GM19463 (cell line): ENCODE results near the gene AMBRA1.
"Not testable (repeated sequence)": the region's sequence is repeated elsewhere in the genome, so short reads cannot be mapped to it uniquely, and the experiment has no call there.

Experiments
- ATAC-seq: cut with Tn5 transposase; IDR thresholded peaks from one replicate; pipeline ENCODE4 v1.9.1; 2021; ENCODE audit warnings: mild to moderate bottlenecking, moderate library complexity; ENCODE audit not compliant: unreplicated experiment

AMBRA1 gene

DNA sequence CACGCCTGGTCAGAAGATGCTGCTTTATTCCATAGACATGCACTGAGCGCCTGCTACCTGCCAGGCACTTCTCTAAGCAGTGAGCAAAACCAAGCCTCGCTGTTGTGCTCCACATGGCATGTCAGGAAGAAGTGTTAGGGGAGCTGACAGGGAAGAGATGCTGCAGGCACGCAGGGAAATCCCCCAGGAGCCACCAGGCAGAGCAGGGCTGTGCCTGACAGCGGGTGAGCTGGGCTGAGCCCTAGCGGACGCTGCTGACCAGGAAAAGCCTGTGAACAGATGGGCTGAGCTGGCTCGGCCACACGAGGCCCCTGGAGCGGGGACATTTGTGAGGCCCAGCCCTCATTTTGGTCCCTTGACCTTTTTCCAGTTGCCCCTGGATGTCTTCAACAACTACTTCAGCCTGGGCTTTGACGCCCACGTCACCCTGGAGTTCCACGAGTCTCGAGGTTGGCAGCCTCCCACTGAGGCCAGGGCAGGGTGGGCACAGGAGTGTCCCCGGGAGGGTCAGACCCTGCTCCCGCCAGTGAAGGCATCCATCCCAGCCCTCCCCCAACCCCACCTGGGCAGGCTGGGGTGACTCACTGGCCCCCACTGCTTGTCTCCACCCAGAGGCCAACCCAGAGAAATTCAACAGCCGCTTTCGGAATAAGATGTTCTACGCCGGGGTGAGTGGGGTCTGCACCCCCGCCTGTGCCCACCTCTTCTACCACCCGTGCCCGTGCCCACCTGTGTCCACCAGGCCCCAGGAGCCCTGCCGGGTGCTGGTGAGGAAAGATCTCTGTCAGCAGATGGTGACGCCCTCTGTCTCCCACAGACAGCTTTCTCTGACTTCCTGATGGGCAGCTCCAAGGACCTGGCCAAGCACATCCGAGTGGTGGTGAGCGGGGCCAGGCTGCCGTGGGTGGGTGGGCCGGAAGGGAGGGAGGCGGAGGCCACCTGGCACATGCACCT lies 219.8 kb downstream of the AMBRA1 start:
- ATAC-seq, result no peak

DNA sequence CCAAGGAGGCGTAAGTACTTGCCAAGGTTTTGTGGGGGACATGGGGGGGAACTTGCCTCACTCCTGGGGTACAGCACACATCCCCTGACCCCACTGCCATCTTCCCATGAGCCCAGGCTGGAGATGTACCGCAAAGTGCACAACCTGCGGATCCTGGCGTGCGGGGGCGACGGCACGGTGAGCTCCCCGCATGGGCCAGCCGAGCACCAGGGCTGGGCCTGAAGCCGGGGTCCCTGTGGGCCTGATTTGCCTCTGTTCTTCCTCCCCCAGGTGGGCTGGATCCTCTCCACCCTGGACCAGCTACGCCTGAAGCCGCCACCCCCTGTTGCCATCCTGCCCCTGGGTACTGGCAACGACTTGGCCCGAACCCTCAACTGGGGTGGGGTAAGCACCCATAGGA lies 221.3 kb downstream of the AMBRA1 start:
- ATAC-seq, result not testable (repeated sequence)

DNA sequence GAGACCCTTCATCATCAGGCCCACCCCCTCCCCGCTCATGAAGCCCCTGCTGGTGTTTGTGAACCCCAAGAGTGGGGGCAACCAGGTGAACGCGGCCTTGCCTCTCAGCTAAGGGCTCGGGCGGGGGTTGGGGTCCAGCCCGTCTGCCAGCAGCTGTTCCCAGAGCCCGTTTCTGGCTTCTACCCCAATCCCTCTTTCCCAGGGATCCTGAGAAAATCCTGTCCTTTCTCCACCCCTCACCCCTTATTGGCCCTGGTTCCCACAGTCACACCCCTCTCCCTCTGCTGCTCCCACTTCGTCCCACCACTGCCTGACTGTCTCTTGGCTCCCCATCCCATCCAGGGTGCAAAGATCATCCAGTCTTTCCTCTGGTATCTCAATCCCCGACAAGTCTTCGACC lies 221.7 kb downstream of the AMBRA1 start:
- ATAC-seq, result no peak

DNA sequence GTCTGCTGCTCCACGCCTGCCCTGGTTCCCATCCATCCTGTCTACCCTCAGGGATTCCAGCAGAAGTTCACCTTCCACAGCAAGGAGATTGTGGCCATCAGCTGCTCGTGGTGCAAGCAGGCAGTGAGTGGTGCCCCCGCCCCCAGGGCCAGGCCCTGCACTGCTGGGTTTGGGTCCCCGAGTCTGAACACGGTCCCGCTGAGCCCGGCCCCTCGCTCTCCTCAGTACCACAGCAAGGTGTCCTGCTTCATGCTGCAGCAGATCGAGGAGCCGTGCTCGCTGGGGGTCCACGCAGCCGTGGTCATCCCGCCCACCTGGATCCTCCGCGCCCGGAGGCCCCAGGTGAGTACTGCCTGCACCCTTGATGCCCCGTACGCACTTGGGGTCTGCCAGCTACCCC lies 222.6 kb downstream of the AMBRA1 start:
- ATAC-seq, result not testable (repeated sequence)

DNA sequence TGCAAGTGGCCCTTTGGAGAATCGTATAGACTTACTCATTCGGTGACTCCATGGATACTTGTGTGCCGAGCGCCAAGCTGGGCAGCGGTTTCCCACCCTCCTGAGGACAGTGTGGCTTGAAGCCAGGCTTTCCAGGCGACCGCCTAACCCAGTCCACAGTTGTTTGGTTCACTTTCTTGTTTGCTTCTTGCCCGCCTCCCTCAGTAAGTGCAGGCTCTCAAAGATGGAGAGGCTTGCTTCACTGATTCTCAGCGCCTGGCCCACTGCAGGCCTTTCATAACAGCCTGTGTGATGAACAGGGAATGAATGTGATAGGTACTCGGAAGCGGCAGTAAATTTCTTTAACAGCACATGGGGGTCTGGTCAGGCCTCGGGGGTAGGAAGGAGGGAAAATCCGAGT lies 223.6 kb downstream of the AMBRA1 start:
- ATAC-seq, result no peak

DNA sequence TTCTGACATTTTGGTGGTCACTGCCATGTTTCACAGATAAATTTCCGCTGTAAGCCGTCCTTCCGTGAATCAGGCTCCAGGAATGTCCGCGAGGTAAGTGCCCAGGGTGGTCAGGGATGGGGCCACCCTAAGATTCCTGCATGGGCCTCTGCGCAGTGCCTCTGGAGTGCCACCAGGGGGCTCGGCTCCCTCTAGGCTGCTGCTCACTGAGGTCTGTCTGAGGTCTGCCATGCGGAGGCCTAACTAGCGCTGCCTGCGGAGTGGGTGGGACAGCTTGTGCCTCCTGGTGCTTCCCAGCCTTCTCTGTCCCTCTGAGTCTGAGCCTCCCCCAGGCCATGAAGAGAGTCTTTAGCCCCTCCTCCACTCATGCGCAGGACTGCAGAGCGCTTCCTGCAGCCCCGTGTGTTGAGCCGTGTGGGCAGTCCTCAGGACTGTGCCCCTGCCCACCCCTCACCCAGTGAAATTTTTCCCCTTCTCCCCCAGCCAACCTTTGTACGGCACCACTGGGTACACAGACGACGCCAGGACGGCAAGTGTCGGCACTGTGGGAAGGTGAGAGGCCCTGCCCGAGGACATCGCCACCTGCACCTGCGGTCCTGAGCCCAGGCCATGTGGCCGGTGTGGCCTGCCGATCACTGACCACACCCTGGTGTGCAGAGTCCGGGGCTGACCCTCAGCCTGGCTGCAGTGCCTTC lies 224.2 kb downstream of the AMBRA1 start:
- peak; percentile 58 for ATAC-seq

DNA sequence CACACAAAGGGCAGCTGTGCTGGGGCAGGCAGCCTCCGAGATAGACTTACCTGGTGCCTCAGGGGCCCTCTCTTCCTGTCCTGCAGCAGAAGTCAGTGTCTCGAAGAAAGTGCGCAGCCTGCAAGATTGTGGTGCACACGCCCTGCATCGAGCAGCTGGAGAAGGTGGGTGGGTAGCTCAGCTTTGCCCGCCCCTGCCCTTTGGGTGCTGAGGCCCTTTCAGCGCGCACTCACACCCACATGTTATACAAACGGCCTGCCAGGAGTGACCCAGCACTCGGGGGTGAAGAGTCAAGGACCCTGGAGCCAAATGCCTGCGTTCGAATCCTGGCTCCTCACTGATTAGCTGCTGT lies 225.9 kb downstream of the AMBRA1 start:
- no peak for ATAC-seq

DNA sequence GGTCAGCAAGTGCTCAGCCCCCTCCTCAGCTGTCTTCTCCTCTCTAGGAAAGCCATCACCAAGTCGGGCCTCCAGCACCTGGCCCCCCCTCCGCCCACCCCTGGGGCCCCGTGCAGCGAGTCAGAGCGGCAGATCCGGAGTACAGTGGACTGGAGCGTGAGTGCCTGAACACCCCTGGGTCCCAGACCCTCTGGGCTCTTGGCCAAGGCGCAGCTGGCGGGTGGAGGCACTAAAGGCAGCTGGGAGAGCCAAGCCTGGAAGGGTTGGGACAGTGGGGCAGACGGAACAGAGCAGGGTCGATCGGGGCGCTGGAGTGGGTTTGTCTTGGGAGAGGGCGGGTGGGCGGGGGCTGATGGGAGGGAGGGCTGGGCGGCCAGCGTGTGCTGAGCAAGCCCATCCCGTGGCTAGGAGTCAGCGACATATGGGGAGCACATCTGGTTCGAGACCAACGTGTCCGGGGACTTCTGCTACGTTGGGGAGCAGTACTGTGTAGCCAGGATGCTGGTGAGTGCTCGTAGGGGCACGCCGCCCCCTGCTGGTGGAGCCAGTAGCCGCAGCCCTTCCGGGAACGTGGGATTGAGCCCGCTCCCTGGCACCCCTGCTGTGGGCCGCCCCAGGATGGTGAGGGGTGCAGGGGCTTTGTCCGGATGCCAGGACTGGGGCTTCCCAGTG lies 226.4 kb downstream of the AMBRA1 start:
- ATAC-seq, result peak; percentile 79

DNA sequence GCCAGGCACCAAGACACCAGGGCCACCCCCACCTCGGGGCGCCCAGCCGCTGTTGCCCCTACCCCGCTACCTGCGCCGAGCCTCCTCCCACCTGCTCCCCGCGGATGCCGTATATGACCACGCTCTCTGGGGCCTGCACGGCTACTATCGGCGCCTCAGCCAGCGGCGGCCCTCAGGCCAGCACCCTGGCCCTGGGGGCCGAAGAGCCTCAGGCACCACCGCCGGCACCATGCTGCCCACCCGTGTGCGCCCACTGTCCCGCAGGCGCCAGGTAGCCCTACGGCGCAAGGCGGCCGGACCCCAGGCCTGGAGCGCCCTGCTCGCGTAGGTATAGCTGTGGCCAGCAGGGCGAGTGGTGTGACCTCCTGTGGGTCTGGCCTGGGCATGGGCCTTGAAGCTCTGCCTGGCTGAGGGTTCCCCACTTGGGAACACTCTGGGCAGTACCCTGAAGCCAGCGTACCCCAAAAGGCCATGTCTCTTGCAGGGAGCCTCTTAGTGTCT lies 227.1 kb downstream of the AMBRA1 start:
- ATAC-seq, result no peak

DNA sequence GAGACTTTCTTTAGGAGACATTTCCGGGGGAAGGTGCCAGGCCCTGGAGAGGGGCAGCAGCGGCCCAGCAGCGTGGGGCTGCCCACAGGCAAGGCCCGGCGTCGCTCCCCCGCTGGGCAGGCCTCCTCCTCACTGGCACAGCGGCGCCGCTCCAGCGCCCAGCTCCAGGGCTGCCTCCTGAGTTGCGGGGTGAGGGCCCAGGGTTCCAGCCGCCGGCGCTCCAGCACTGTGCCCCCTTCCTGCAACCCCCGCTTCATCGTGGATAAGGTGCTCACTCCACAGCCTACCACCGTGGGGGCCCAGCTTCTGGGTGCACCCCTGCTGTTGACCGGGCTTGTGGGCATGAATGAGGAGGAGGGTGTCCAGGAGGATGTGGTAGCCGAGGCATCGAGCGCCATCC lies 227.6 kb downstream of the AMBRA1 start:
- no peak for ATAC-seq

DNA sequence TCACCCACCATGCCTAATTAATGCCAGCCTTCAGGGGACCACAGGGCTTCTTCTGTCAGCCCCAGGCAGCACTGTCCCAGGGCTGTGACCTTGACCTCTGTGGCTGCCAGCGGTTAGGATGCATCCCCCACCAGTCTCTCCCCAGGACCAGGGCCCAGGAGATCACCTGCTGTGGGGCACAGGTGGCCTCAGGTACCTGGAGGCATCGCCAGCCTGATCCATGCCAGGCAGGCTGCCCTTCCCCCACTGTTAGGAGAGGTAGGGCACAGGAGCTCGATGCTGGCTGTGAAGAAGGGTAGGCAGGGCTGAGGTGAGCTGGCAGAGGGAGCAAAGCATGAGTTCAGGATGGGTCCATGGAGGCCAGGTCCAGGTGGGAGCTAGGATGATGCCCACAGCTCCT lies 229.0 kb downstream of the AMBRA1 start:
- no peak for ATAC-seq

DNA sequence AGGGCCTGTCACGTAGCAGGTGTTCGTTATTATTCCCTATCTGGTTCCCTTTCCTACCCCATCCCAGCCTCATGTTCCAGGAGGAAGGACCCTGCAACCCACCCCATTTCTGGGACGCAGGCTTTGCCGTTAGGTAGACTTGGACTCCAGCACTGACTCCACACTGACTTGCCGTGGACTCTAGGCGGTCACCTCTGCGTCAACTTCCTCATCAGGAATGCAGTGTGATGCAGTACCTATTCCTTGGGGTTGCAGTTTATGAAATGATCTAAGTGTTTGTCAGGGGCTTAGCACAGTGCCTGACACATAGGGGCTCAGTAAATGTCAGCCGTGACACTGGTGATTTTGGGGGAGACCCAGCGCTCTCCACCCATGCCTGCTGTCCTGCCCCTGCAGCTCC lies 229.8 kb downstream of the AMBRA1 start:
- no peak for ATAC-seq

DNA sequence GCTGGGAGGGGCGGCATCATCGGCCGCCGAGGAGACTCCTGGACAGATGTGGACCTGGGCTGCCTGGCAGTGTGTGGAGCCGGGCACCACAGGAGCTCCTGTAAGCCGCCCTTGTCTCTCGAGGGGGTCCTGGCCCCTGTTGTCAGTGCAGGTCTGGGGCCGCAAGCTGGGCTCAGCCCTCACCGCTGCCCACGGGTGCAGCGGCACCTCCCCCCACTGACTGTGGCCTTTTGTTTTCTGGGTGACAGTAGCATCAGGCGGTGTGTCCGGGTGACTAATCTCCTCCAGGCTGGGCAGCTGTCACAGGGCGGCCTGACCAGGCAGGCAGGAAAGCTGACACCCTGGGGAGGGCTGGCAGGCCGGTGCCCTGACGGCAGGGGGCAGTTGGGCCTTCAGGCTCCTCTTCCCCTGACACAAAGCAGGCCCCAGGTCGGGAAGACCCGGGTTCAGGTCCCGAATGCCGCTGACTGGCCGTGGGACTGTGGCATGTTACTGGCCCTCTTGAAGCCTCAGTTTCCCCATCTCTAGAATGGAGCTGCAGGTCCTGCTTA lies 230.3 kb downstream of the AMBRA1 start:
- no peak for ATAC-seq

DNA sequence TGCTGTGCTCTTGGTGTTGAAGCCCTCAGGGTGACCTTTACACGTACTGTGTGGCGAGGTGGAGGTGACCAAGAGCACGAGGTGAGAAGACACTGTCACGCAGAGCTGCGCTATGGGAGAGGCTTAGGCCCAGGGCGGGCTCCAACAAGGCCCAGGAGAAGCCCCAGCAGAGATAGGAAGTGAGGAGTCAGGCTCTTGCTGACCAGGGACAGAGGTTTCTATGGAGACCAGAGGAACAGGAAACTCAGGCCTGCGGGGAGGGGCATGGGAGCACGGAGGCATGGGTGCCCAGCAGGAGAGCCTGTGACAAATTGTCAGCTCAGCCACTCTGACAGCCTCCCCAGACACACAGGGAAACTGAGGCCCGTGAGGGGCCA lies 230.8 kb downstream of the AMBRA1 start:
- ATAC-seq, result no peak

DNA sequence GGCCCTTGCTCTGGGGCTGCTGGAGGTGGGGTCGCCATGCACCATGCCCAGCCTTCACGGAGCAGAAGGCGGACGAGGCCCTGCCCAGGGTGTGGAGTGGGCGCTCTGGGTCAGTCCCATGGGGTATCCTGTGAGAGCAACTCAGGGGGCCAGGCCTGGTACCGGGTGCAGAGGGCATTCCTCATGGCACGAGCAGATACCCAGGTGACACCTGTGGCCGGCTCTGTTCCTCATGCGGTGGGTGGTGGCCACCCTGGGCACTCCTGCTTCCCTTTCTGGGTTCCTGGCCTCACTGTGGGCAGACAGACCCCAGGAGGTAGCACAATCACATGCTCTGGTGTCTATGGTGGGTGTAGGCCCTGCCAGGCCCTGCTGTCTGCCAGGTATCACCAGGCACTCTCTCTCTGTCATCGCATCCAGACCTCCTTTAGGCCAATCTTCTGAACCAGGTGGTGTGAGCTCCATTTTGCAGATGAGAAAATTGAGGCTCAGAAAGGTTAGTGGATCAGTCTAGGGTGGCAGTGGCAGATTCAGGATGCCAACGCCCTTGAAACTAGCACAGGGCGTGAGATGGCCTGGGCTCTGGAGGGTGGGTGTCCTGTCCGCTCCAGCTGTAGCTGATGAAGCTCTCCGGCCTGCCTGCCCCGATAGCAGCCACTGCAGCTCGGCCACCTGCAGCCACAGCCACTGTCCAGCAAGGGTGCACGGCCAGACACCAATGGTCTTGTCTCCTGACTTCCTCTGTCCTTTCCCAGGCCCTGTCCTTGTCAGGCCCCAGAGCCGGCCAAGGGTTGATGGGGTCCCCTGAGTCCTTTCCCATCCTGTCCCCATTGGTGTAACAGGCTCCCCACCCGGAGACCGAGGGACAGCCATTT lies 231.4 kb downstream of the AMBRA1 start:
- ATAC-seq, result no peak

DNA sequence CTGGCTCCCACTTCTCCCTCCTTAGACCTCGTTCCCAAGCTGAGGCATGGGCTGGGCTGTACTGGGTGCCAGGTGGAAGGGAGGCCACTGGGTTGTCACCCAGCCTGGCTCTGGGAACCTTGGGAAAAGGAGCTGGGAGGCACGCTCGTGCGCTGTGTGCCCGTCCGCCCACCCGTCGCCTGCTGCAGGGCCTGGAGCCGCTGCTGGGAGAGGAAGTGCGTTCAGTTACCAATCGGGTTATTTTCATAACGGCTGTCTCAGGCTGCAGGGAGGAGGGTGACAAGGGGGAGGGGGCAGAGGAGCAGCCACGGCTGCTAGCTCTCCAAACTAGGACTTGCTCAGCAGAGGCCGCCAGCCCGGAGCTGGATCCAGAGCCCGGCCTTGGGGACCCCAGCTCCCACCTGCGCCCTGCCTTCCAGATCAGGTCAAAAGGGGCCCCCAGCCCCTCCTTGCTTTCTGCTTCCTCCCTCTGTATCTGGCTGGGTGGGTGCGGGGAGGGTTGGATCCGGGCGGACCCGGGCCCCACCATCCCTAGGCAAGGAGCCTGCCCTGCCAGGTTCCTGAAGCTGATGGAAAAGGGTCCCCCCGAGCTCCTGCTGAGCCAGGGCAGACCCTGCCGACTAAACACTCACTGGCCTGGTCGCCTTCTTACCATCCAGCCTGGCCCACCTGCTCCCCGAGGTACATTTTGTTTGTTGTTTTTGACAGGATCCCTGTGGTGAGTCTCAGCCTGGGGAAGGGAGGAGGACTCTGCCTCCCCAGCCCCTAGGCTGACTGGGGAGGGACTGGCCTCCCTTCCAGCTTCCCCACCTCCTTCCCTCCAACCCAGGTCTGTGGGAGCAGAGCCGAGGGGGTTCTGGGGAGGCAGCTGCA lies 232.3 kb downstream of the AMBRA1 start:
- peak; percentile 95 for ATAC-seq

DNA sequence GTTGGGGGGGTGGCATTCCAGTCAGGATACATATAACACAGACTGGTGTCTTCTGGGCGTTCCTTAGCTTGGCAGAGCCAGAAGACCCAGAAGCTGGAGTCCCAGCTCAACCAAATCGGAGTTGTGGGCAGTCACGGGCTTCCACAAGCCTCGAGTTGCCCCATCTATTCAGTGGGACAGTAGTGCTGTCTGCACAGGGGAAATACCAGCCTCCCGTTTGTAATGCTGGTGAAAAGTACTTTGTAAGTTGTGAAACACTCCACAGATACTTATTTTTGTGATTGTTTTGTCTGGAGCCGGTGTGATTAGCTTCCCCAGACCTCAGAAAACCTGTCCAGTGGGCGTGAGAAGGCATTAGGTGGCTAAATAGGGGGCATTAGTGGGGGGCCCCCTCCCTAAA lies 232.9 kb downstream of the AMBRA1 start:
- ATAC-seq, result peak; percentile 17

DNA sequence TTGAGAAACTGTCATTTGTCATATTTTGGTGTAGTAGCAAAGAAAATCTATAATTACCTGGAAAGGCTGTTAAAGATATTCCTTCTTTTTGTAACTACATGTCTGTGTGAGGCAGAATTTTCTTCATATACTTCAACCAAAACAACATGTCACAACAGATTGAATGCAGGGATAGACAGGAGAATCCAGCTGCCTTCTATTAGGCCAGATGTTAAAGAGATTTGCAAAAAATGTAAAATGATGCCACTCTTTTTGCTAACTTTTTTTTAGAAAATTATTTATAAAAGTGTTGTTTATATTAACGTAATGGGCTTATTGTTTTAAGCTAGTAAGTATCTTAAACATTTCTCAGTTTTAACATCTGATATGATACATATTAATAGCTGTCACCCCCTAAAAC lies 233.9 kb downstream of the AMBRA1 start:
- no peak for ATAC-seq

DNA sequence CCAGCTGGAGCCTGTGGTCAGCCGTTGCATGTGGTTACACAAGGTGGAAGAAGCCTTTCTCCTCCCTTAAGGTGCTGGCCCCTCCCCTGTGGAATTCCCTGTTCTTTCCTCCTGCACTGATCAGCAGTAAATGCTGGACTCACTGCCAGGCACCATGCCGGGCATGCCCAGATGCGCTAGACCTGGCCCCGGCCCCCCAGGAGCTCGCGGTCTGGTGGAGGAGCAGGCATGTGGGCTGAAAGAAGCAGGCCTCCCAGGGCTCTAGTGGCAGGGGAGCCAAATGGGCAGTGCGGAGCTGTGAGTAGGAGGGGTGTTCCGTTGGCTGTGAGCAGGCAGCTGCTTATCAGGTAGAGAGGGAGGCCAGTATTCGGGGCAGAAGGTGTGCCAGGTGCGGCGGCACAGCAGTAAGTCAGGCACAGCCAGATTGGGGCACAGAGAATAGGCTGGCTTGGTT lies 236.3 kb downstream of the AMBRA1 start:
- no peak for ATAC-seq
